ENCODE measurements around the gene NF1. TPM values are rescaled to one million over a fixed set of nuclear protein-coding genes. Genes with fewer than 3 reads are reported as not detected.

Gene NF1
- total RNA-seq, 1 donor from 2014 or later = 42.5 TPM

DNA sequence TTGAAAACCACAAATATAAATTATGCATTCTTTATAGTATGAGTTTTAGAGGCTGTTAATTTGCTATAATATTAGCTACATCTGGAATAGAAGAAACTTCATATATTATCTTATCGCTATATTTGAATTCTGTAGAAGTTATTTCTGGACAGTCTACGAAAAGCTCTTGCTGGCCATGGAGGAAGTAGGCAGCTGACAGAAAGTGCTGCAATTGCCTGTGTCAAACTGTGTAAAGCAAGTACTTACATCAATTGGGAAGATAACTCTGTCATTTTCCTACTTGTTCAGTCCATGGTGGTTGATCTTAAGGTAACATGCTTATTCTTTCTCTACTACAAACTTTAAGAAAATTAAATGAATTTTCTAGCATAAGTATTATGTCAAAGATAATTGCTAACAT is 105.5 kb downstream of the NF1 start:
- no peaks in the 10 kb centered on the region for H3K27me3 ChIP-seq (ENCODE audit: low read depth)
- H3K27ac ChIP-seq (replicated peaks) = no peak overlapping the region
- H3K4me3 ChIP-seq = no peak overlapping the region
- no peak for DNase-seq
- peaks cover 9% of the 10 kb centered on the region for H3K9me3 ChIP-seq (replicated peaks)
- intact Hi-C loops (cut with micrococcal nuclease) = no loop called here
- peaks cover 32% of the 10 kb centered on the region for H3K4me1 ChIP-seq
- peaks cover 12% of the 10 kb centered on the region for H3K36me3 ChIP-seq
- TF ChIP-seq, protein P1, sequence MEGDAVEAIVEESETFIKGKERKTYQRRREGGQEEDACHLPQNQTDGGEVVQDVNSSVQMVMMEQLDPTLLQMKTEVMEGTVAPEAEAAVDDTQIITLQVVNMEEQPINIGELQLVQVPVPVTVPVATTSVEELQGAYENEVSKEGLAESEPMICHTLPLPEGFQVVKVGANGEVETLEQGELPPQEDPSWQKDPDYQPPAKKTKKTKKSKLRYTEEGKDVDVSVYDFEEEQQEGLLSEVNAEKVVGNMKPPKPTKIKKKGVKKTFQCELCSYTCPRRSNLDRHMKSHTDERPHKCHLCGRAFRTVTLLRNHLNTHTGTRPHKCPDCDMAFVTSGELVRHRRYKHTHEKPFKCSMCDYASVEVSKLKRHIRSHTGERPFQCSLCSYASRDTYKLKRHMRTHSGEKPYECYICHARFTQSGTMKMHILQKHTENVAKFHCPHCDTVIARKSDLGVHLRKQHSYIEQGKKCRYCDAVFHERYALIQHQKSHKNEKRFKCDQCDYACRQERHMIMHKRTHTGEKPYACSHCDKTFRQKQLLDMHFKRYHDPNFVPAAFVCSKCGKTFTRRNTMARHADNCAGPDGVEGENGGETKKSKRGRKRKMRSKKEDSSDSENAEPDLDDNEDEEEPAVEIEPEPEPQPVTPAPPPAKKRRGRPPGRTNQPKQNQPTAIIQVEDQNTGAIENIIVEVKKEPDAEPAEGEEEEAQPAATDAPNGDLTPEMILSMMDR (IDR thresholded peaks at IDR 0.05; ENCODE audit: borderline replicate concordance) = no peak

DNA sequence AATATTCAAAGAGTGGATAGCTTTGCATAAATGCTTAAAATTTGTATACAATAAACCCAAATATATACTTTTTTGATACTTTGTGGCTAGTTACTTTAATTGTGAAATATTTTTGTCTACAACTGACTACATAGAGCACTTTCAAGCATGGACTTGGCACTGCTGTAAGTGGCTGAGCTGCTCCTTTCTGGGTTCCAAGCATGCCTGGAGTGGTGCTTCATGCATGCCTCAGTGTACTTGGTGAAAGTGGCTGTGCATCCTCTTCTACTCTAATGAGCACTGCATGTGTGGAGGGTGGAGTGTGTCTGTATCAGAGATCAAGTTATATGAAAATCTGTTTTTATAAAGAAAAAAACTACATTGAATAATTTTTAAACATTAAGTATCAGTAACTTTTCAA is 108.2 kb downstream of the NF1 start:
- Histone ChIP-seq H3K27me3 (ENCODE audit: low read depth) (no peaks in the 10 kb centered on the region), H3K9me3 (replicated peaks) (no peaks in the 10 kb centered on the region), H3K36me3 (peaks cover 24% of the 10 kb centered on the region), H3K27ac (replicated peaks) (no peak overlapping the region), H3K4me1 (peaks cover 32% of the 10 kb centered on the region), H3K4me3 (no peak overlapping the region)
- TF ChIP-seq, protein P1 (IDR thresholded peaks at IDR 0.05; ENCODE audit: borderline replicate concordance) = no peak
- no peak for DNase-seq
- intact Hi-C loops (cut with micrococcal nuclease) = no loop called here

DNA sequence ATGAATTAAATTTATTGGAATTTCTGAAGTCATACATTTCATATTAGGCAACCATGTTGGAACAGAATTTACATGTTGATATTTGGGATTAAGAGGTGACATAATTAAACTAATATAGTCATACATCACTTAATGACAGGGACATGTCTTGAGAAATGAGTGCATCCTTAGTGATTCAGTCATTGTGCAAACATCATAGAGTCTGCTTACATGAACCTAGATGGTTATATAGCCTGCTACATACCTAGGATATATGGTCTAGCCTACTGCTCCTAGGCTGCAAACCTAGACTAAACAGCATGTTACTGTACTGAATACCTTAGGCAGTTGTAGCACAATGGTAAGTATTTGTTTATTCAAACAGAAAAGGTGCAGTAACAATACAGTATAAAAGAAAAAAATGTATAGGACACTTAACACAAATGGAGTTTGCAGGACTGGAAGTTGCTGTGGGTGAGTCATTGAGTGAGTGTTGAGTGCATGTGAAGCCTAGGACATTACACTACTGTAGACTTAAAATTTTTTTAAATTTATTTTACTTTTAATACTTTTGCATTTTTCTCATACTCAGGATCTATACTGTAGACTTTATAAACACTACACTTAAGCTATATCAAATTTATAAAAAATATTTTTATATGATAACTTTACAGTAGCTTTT is 116.7 kb downstream of the NF1 start:
- Histone ChIP-seq H3K9me3 (replicated peaks) (no peaks in the 10 kb centered on the region), H3K27me3 (ENCODE audit: low read depth) (no peaks in the 10 kb centered on the region), H3K36me3 (peaks cover 24% of the 10 kb centered on the region), H3K4me3 (no peak overlapping the region), H3K4me1 (peaks cover 10% of the 10 kb centered on the region), H3K27ac (replicated peaks) (no peak overlapping the region)
- intact Hi-C loops (cut with micrococcal nuclease) = no loop called here
- TF ChIP-seq, protein P1 (IDR thresholded peaks at IDR 0.05; ENCODE audit: borderline replicate concordance) = no peak
- DNase-seq = no peak

DNA sequence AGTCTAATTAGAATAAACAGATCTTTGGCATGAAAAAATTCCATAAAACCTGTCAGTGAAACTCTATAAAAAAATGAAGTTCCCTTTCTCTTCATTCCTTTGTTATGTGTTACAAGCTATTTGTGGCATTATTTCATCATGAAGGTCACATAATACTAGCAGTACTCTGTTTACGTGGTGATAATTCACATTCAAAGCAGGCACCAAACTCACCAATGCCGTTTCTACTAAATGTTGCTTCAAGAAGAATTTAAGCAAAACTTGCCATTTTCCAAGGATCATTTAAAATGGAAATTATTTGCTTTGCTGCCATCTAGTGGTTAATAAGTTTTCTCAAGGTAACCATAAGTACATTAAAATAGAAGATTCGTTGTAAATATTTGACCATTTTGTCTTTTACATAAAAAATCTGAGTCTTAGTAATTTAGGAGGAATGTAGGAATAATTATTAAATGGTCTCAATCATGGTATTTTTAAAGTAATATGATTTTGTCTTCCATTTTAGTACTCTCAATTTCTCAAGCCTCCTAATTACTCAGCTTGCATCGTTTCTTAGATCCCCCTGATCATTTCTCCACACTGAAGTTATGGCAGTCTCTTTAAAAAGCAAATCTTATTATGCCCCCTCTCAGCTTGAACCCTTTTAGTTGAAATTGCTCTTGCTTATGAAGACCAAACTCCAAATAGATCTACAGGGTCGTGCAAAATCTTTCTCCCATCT is 121.4 kb downstream of the NF1 start:
- TF ChIP-seq, protein P1 (IDR thresholded peaks at IDR 0.05; ENCODE audit: borderline replicate concordance) = peak; percentile 70
- no peaks in the 10 kb centered on the region for H3K9me3 ChIP-seq (replicated peaks)
- H3K36me3 ChIP-seq = peaks cover 38% of the 10 kb centered on the region
- peaks cover 11% of the 10 kb centered on the region for H3K4me1 ChIP-seq
- H3K27ac ChIP-seq (replicated peaks) = peak overlapping the region; percentile 4
- H3K27me3 ChIP-seq (ENCODE audit: low read depth) = no peaks in the 10 kb centered on the region
- intact Hi-C loops (cut with micrococcal nuclease) = loop anchor here (2.0 kb wide), 1 partner anchor 203 kb away; no protein-coding TSS in a partner anchor
- no peak overlapping the region for H3K4me3 ChIP-seq
- no peak for DNase-seq

DNA sequence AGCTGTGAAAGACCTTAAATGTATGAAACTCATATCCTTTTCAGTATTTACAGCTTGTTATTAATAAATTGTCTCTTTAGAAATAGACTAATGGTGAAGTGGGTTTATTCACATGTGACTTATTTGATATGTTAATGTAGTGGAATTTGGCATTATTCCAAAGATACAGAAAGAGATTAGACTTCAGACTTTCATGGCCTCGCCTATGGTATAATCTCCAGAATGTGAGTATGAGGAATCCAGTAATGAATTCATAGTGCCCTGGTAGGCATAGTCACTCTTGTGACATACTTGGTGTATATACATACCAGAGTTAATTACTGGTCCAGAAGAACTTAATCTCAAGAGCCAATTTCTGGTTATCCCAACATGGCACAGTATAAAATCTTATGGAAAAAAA is 129.6 kb downstream of the NF1 start:
- Histone ChIP-seq H3K9me3 (replicated peaks) (no peaks in the 10 kb centered on the region), H3K27me3 (ENCODE audit: low read depth) (no peaks in the 10 kb centered on the region), H3K4me1 (no peaks in the 10 kb centered on the region), H3K4me3 (no peak overlapping the region), H3K36me3 (peaks cover 34% of the 10 kb centered on the region), H3K27ac (replicated peaks) (no peak overlapping the region)
- DNase-seq = no peak
- intact Hi-C loops (cut with micrococcal nuclease) = no loop called here
- TF ChIP-seq, protein P1 (IDR thresholded peaks at IDR 0.05; ENCODE audit: borderline replicate concordance) = no peak

Measured in left ventricle myocardium inferior (tissue), 1 donor.